OCI-LY7 (cell line): ENCODE data around the gene KCTD2.

ENCODE experiments used
- EZH2phosphoT487 ChIP-seq: fragments of 200-600 bp; sonication (generic); IDR thresholded peaks from 2 replicates; pipeline ENCODE4 v1.6.1; 2018; ENCODE audit warnings: low read depth, borderline replicate concordance, mild to moderate bottlenecking, mixed run types, antibody characterized with exemption, low read length, moderate library complexity, mixed read lengths
- TF ChIP-seq, protein P1 (sequence below): fragments of 200-600 bp; sonication (generic); conservative IDR thresholded peaks from 2 replicates; pipeline ENCODE4 v1.5.1; 2014; ENCODE audit warnings: mild to moderate bottlenecking, antibody characterized with exemption, low read length, moderate library complexity, mixed read lengths

DNA sequence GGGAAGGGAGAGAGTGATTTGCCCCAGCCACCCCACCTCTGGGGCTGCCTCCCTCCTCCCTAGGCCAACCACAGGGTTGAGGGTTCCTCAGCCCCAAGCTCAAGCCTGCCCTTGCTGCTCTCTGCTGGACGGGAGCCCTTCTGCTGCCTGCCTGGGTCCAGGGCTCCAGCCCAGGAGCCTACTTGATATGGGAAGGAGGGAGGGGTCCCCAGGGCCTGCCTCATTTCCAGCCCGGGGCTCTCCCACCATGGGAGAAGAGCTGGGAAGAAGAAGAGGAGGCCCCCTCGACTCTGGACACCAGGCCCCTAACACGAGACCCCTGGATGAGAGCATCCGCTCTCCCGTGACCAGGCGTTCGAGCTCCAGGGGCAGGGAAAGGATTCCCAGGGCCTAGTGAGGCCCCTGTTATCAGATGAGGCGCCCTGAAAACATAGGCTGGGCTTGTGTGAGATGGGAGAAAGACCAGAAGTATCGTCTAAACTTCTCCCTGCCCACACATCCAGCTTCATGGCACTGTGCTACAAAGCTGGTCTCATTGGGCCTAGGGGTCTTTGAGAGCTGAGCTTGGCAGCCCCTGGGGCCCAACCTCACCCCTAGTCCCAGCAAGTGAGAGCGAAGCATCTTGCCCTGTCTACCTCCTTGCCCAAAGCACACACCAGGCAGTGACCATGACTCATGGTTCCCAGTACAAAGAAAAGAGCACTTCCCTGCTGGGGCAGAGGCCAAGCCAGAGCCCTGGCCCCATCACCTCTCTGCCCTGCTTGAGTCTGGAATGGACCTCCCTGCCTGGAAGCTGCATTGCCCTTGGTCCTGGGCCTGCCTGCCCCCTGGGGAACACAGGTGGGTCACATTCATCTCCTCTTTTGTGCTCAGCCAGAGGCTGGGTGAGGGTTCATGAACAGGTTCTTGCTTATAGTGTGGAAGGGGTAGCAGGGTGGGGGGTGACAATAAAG, 41.7 kb downstream of the KCTD2 start:
- TF ChIP-seq, protein P1, sequence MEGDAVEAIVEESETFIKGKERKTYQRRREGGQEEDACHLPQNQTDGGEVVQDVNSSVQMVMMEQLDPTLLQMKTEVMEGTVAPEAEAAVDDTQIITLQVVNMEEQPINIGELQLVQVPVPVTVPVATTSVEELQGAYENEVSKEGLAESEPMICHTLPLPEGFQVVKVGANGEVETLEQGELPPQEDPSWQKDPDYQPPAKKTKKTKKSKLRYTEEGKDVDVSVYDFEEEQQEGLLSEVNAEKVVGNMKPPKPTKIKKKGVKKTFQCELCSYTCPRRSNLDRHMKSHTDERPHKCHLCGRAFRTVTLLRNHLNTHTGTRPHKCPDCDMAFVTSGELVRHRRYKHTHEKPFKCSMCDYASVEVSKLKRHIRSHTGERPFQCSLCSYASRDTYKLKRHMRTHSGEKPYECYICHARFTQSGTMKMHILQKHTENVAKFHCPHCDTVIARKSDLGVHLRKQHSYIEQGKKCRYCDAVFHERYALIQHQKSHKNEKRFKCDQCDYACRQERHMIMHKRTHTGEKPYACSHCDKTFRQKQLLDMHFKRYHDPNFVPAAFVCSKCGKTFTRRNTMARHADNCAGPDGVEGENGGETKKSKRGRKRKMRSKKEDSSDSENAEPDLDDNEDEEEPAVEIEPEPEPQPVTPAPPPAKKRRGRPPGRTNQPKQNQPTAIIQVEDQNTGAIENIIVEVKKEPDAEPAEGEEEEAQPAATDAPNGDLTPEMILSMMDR: no peak
- TF ChIP-seq EZH2phosphoT487: no peak
